Endothelial cell of hepatic sinusoid (primary cell): Measurements from ENCODE around the gene WDFY4.

Source experiments
- in situ Hi-C: cut with HindIII; loops from 2 replicates; pipeline ENCODE4 v1.10.0; 2017; ENCODE audit warnings: low sequenced_read_pairs

WDFY4 gene

DNA sequence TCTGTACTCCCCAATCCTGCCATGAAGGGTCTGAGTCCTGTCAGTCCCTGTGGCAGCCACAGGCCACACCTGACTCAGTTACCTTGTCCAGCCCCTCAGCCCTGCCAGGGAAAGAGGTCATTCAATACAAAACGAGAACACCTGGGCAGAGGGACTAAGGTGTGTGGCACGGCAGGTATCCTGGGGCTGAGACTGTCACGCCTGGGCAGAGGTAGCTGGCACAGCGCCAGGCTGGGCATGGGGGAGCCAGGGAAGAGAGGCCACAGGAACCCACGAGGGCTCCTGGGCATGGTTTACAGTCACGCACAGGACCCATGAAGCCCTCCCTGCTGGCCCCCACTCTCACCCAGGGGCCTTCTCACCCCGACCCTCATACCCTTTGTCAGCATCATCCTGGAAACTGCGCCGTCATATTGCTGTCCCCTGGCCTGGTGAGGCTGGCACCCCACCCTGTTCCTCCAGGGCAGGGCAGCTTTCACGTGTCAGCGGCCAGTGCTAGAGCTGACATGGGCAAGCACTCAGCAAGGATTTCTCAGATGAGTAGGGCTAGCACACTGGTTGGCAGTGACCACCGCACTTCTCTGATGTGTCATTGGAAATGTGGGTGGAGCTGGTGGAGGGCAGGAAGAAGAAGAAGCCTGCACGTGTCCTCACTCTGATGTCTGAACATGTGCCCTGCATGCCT is 212.2 kb downstream of the WDFY4 start:
- in situ Hi-C loops: no loop called here

DNA sequence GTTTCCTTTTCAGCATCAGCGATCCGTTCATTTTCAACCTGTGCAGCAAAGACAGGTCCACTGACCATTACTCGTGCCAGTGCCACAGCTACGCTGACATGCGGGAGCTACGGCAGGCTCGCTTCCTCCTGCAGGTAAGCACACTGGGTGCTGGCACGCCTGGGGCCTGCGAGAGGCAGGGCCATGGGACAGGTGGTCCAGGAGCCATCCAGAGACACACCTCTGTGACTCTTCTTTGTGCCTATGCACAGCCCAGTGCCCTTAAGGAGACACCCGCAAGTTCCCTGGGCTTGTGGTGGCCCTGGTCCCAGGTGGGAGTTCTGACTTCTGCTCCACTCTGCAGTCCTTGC is 212.7 kb downstream of the WDFY4 start:
- in situ Hi-C loops: no loop called here

DNA sequence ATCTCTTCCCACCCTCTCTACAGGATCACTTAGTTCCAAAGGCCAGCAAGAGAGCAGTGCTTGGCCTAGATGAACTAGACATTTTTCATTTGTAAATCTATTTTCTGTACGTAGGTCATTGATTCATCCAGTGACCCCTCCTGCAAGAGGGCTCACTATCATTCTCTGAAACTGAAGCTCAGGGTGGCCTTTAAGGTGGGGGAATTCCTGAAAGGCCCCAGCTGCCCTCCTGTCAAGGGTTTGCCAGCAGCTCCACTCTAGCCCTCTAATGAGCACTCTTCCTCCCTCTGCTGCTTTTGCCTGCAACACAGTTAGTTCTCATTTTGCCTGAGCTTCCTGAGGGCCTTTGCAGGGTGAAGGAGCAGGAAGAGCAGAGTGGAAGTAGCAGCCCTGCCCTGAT is 213.8 kb downstream of the WDFY4 start:
- in situ Hi-C loops: no loop called here

DNA sequence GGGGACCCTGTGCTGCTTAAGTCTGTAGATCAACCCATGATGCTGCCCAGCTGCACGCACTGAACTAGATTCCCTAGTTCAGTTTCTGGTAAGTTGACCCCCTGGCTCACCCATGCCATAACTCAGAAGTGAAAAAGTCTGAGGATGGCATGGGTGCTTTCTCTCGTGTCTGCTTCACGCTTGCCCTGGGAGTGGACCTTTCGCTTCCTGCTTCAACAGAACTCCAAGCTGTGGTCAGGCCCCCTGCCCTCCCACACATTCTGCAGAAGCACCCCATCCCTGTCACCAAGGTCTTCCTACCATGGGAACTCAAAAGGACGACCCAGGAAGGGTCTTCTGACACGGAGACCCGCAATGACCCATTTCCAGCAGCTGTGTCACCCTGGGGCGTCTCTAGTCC is 215.1 kb downstream of the WDFY4 start:
- in situ Hi-C loops: no loop called here

DNA sequence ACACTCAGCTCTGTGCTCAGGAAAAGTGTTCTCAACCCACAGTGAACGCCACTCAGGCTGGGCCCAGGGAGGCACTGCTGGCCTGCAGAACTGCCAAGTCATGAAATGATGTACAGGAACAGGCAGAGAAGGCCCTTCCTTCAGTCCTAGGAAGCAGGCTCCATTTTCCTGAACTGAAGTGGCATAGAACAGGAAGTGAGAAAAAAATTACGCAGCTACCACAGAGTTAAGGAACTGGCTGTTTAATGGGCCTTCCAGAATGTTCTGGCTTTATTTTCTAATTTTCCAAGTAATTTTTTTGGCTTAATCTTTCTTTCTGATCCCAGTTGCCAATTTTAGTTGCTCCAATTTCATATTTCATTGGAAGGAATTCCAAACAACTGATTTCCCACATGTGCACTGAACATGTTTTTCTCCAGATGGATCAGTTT is 215.7 kb downstream of the WDFY4 start:
- in situ Hi-C loops: no loop called here

DNA sequence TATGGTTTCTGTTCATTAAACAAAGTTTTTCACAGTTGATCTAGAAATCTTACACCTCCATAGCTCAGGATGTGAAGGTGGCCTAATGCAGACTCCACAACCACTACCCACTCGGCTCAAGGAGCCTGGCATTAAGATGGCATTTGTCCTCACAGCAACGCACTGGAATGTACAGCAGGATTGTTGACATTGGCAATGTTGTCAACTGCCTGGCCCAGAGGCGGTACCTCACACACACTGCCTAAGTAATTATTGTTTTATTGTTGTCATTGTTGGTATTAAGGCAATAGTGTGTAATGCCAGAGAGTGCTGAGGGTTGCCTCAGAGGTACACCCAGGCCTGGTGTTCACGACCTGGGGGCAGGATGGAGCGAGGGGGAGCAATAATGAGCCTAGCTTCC is 216.6 kb downstream of the WDFY4 start:
- in situ Hi-C loops: no loop called here

DNA sequence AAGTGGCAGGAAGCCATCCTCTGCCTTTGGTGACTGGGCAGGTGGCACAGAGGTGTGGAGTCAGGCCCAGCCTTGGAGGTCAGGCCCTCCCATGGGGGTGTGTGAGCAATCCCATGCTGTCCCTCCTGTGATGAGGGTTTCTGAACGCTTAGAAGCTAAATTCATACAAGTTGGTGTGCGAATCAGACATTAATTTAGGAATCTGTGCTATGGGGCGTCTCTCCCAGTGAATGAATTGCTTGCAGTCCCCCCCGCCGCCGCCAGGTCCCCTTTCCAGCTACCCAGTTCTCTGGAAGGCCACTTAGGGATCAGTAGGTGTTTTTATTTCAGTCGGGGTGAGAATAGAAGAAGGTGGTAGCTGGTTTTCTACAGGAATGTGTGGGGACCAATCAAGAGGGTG is 217.4 kb downstream of the WDFY4 start:
- in situ Hi-C loops: no loop called here

DNA sequence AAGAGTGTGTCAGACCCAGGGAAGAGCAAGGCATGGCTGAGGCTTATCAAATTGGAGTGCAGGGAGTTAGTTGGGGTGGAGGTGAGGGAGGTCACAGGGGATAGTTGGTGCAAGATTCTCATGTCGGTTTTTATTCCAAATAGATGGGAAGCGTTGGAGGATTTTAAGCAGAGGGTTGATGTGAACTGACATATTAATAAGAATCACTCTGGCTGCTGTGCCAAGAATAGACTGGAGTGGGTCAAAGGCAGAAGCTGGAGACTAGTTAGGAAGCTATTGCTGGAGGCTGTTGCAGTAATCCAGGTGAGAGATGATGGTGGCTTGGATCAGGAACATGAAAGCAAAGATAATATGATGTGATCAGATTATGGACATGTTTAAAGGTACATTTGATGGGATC is 218.5 kb downstream of the WDFY4 start:
- in situ Hi-C loops: no loop called here

DNA sequence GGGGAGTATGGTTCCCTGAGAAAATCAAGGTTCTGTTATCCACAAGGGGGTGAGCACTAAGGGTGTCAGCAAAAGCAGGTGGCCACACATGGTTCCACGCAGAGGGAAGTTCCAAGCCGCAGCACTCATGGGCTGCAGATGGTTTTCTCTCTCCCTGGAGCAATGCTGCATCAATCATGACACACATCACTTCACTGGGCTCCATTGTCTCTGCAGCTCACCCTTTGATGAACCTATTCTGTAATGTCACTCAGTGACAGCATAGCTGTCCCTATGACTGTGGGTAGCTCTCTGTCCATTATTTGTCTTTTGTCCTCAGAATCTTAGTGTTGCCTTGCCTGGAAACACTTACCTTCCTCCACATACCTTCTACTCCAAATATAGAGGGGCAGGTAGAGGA is 220.2 kb downstream of the WDFY4 start:
- in situ Hi-C loops: no loop called here

DNA sequence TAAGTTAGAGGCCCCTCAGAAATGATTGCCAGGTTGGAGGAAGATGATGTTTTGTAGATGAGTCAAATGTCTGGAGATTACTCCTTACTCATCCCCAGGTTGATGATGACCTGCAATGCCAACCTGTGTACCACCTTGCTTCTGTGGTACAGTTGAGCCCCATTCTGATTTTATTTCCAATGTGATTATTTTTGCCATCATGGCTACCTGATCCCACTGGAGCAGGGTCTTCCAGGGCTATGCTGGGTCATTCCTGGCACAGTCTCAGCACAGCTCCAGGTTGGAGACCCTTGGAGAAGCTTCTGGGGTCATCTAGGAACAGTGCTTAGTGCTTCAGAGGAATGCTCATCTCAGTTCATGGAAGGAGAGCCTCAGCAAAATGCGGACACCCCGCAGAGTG is 220.6 kb downstream of the WDFY4 start:
- in situ Hi-C loops: no loop called here

DNA sequence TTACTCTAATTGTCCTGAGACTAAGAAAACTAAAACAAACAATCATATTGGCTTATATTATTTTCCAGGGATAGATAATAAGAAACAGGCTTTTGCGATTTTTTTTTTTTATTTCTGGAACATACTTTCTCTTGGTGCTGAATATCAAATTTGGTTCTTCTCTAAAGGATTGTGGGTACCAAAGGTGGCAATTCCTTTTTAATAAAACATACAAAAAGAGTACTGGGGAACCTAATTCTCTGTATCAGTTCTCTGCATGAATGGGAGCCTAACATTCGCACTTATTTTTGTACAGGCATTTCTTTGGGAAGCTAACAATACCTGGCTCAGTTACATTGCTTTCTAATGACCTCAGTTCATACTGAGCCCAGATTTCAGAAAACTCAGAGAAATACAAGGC is 222.2 kb downstream of the WDFY4 start:
- in situ Hi-C loops: no loop called here

DNA sequence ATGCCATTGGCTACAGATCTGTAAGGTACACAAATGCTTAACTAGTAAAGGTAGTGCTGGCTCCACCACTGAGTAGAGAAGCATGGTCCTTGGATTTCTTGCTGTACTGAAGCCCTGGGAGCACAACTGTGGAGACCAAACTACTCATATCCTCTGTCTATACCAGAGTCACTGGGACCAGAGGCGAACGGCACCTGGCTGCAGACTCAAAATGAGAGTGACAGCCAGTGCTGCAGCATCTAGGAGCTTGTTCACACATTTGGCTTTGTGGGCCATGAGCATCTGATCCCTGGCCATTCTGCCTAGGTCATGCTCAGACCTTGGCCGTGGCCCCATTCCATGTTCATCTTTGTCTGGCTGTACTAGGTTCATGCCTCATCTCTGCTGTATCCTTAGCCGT is 223.1 kb downstream of the WDFY4 start:
- in situ Hi-C loops: no loop called here

DNA sequence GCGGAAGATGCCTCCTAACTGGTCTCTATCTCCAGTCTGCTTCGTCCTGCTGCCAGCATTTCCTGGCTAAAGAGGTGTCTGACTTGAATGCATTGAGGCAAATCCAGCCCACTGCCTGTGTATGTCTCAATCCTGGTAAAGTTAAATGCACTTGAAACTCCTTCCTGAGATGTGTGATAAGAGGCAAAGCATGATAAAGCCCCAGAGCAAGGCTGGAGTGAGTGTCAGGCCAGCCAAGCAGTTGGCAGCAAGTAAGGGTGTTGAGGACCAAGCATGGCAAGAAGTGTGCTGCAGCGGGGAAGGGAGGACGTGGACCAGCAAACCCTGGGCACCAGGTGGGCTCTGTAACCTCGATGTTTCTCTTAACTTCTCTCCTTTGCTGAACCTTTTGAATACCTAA is 225.9 kb downstream of the WDFY4 start:
- in situ Hi-C loops: no loop called here

DNA sequence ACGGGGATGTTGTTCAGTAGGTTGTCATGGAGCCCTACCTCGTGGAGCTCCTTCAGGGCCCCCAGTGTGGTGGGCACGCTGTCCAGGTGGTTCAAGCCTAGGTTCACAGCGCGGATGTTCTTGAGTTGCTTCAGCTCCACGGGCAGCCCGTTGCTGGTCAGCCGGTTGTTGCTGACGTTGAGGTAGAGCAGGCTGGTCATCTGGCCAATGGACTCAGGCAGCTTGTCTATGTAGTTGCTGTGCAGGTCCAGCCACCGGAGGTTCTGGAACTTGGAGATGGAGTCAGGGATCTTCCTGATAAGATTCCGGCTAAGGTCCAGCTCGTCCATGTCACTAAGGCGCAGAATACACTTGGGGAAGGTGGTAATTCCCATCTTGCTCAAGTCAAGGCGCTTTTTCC is 229.0 kb downstream of the WDFY4 start:
- in situ Hi-C loops: no loop called here

DNA sequence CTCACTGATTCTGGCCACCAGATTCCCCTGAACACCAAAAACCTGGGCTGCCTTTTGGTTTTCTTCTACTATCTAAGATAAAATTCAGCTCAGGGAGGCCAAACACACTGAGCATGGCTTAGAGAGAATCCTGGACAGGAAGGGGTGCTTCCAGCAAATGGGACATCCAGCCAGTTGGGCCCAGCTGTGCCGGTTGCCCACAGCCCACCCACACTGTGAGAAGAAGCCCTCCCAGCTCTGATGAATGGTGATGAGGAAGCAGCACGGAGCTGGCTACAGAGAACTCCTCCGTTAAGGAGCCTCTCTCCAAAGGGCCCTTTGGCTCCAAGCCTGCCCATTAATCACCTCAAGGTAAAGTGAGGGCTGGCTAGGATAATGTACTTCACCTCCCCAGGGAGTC is 239.1 kb downstream of the WDFY4 start:
- in situ Hi-C loops: no loop called here

DNA sequence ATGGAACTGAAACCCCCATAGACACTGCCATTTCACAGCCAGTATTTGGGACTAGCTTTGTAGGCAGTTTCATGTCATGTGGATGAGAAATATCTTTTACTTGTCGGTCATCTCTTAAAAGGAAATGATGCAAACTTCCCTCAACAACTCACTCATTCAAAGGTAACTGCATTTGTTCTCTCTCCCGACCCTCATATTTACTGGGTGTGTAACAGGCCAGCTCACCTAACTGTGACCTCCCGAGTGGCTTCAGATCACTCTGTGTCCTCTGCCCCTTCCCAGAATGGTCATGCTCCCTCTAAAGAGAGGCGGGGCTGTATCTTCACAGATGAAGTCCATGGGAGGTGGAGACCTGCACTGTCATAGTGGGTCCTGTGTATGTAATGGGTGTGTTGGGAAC is 240.3 kb downstream of the WDFY4 start:
- in situ Hi-C loops: no loop called here

DNA sequence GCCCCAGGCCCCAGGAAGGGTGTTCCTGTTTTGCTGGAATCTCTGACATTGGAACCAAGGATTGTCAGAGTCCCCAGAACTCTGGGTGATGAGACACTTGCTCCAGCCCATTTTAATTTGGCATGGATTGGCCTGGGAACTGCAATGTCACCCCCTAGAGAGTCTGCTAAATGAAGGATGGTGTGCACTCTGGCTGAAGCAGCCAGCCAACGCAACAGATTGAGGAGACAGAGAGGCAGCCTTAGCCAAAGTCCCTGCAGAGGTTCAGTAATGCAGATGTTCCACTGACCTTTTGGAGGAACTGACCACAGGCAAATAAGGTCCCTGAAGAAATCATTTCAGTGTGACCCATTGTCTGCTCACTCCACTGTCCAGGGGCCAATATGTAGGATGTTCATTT is 241.6 kb downstream of the WDFY4 start:
- in situ Hi-C loops: no loop called here

DNA sequence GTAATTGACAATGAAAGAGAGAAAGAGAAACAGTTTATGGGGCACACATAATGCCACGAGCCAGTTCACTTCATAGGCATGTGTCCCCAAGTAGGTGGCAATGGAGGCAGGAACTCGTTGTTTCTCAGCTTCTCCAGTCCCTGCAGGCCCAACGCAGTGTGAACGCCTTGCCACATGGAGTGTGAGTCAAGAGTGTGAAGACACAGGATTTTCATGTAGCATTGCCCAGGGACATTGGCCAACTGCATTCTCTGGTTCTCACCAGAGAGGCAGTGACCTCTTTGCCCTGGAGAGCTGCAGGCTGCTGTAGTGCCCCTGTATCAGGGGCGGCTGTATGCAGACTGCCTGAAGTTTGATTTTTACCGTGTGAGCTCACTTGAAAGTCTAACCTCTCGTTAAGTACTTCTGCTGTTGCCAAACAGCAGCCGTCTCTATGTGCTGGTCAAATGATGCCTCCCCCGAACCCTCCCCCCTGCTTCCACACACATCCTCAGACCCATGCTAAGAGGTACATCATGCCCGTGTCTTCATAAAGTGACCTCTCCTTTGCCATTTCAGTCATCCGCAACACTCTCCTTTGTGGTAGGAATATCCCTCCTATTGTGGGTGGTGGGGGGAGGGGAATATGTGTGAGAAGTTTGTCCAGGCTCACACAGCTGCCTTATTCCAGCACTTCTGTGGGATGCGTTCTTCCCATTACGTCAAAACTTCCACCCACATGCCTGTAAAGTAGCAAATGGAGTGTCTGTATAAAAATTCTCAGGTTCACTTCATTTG is 242.3 kb downstream of the WDFY4 start:
- in situ Hi-C loops: no loop called here

DNA sequence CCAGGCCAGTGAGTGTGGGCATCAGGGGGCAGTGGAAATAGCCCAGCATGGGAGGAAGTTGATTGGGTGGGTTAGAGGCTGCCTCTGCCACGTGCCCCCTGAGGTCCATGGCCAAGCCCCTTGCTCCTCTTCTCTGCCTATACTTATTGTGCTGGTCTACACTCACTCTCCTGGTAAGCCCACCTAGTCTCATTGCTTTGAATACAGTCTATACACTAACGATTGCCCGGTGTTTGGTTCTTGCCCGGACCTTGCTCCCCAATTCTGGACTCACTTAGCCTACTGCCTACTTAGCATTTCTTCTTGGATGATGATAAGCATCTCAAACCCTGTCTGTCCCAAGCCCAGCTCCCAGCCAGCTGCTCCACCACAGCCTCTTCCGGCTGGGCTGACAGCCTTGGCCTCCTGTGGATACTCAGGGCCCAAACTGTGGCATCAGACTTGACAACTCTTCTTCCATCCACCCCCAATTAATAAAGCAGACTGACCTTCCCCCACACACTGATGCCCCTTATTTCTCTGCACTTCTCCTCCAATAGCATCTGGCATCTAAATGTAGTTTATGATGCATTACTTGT is 244.8 kb downstream of the WDFY4 start:
- in situ Hi-C loops: no loop called here

DNA sequence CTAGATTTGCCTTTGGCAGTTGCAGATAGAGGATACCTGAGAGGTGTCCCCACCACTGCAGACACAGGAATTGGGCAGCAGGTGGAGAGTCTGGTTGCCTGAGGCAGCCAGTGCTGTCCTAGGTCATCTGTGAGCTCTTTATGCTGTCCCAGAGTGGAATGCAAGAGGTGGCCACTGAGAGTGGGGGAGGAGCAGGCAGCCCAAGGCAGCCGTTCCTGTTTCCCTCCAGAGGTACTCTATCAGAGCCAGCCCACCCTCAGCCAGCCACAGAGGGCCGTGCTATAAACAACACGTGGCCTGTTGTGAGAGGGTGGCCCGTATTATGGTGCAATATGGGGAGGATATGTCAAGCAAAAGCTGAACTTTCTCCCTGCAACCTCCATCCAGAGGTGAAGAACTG is 246.5 kb downstream of the WDFY4 start:
- in situ Hi-C loops: no loop called here

DNA sequence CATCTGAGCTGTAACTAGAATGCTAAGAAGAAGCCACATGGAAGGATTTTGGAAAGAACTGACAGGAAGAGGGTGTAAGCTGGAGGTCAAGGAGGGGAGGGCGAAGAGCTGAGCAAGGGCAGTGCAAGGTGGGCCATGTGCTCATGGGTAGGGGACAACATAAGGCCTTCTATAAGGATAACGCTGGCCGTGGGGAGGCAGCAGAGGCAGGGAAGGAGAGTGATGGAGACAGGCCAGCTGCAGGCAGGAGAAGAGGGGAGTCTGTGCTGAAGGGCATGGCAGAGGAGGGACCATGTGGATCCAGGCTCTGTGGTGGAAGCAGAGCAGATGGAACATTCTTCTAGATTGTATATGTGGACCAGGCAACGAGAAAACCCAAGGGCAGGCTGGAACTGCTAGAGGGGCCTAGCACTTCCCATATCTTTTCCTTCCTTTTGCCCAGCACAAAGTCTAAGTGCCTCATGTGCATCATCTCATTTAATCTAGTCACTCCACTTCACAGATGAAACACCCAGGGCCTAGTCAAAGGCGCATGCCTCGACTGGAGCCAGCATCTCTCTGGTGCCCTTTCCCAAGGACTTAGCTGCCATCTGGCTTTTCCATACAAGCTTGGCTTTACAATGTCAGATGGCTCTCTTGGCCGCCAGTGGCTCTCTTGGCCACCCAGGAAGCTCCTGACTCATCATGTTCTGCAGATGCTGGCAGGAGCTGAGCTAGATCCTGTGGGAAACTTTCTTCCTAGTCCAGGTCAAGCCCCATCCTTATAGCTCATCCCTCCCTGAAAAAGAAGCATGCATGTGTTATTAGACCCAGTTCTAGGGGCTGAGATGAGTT is 248.4 kb downstream of the WDFY4 start:
- in situ Hi-C loops: no loop called here
